Endodermal cell (in vitro differentiated cells): ENCODE results near the gene LMO1. TPM values are rescaled to one million over a fixed set of nuclear protein-coding genes. Genes with fewer than 3 reads are reported as not detected.

ENCODE experiments used
- DNase-seq: peaks from one replicate; pipeline ENCODE4 v3.0.0-alpha.2; 2017
- H3K27ac ChIP-seq: 2 replicates; pipeline ENCODE4 v1.5.1; 2013; ENCODE audit warnings: mild to moderate bottlenecking, low read depth, low read length, moderate library complexity
- H3K27me3 ChIP-seq: 2 replicates; pipeline ENCODE4 v1.6.1; 2013; ENCODE audit warnings: mild to moderate bottlenecking, low read length, moderate library complexity; ENCODE audit not compliant: insufficient read depth, control insufficient read depth, poor library complexity, severe bottlenecking
- H3K36me3 ChIP-seq: 2 replicates; pipeline ENCODE4 v1.7.0; 2013; ENCODE audit warnings: mild to moderate bottlenecking, low read length, moderate library complexity; ENCODE audit not compliant: control insufficient read depth, insufficient read depth
- H3K4me1 ChIP-seq: one replicate; pipeline ENCODE4 v1.7.0; 2013; ENCODE audit warnings: low read length; ENCODE audit not compliant: control insufficient read depth, insufficient read depth
- H3K4me3 ChIP-seq: 2 replicates; pipeline ENCODE4 v1.5.1; 2013; ENCODE audit warnings: mild to moderate bottlenecking, low read length, moderate library complexity
- H3K9ac ChIP-seq: 2 replicates; pipeline ENCODE4 v1.6.1; 2013; ENCODE audit warnings: mild to moderate bottlenecking, low read length, moderate library complexity; ENCODE audit not compliant: poor library complexity, severe bottlenecking; ENCODE audit errors: extremely low read depth
- H3K9me3 ChIP-seq: 2 replicates; pipeline ENCODE4 v1.6.1; 2013; ENCODE audit warnings: mild to moderate bottlenecking, low read length, moderate library complexity; ENCODE audit not compliant: control insufficient read depth
- H3K27ac Mint-ChIP-seq: 2 replicates; pipeline ENCODE4 v1.8.0; 2020; ENCODE audit warnings: mixed read lengths
- H3K27me3 Mint-ChIP-seq: 2 replicates; pipeline ENCODE4 v1.8.0; 2021; ENCODE audit warnings: mild to moderate bottlenecking, mixed read lengths; ENCODE audit not compliant: insufficient read depth
- H3K36me3 Mint-ChIP-seq: 2 replicates; pipeline ENCODE4 v1.8.0; 2020; ENCODE audit warnings: low read depth, mixed read lengths
- H3K4me1 Mint-ChIP-seq: 2 replicates; pipeline ENCODE4 v1.8.0; 2020; ENCODE audit warnings: mixed read lengths
- H3K4me3 Mint-ChIP-seq: 2 replicates; pipeline ENCODE4 v1.8.0; 2020; ENCODE audit warnings: mild to moderate bottlenecking, moderate library complexity, mixed read lengths
- H3K9me3 Mint-ChIP-seq: 2 replicates; pipeline ENCODE4 v1.8.0; 2020; ENCODE audit warnings: mild to moderate bottlenecking, mixed read lengths
- WGBS, 2 experiments: methylation state at CpG; one replicate each; pipeline versions ENCODE4 v1.1.5 to v1.1.7; 2013; ENCODE audit warnings: missing lambda C conversion rate in 2 of 2, mixed read lengths in 1 of 2; ENCODE audit not compliant: insufficient coverage in 1 of 2, insufficient read length in 1 of 2; 5-methylcytosine and 5-hydroxymethylcytosine counted together
- total RNA-seq, 2 donors: library from RNA; stranded (reverse); fragmentation: NEBNext Ultra II Directional in 1 of 2; extraction: Animal tissue kit (Norgen Biotek cat#: 25700) in 1 of 2; gene quantifications; 2 replicates in 1 of 2; 3 replicates in 1 of 2; pipeline ENCODE4 v1.2.1, GENCODE V29; 2021
- TF ChIP-seq, protein P1 (sequence below): fragments of 200-600 bp; sonication (generic); conservative IDR thresholded peaks from 2 replicates; pipeline ENCODE4 v1.5.0; 2021; ENCODE audit warnings: antibody characterized with exemption, mild to moderate bottlenecking

Gene LMO1
- total RNA-seq, 2 donors from 2014 or later, result 0.46 TPM; not detected in 1

DNA sequence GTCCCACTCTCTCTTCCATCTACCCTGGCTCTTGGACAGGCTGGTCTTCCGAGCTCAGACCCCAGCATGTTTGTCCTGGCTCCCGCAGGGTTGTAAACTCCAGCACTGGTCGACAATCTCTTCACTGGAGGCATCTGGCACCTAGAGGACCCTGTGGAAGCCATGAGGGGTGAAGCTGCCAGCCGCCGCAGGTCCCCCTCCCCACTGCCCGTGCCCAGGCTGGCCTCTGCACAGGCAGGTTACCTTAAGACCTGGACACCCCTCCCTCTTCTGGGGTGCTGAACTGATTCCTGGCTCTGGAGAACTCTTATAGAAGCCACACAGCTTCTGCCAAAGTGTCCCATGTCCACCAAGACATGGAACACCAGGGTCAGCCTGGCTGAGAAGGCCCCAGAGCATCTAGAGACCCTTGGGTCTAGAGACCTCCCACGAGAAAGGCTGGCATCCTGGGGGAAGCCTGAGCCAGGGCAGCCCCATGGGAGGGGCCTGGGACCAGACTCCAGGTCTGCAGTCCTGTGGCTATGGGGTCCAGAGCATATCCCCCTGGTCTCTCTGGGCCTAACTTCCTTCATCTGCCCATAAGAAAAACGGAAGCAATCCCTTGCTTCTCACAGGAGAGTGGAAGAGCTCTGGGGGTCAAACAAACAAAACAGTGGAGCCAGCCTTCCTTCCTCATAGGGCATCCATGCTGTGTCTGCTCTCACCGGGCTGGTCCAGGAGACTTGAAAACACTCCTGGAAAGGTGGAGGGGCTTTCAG lies 30.6 kb downstream of the LMO1 start:
- no peaks in the 10 kb centered on the region for H3K9me3 ChIP-seq
- H3K36me3 ChIP-seq, result no peaks in the 10 kb centered on the region
- no peaks in the 10 kb centered on the region for H3K4me1 ChIP-seq
- H3K27ac ChIP-seq, result no peak overlapping the region
- no peak overlapping the region for H3K4me3 Mint-ChIP-seq
- H3K9ac ChIP-seq, result no peak overlapping the region
- H3K9me3 Mint-ChIP-seq, result no peaks in the 10 kb centered on the region
- no peak overlapping the region for H3K27ac Mint-ChIP-seq
- WGBS, 2 experiments, result 78 to 83% methylated on average over 7 to 9 of the region's 9 CpGs
- H3K27me3 ChIP-seq, result peaks cover 9% of the 10 kb centered on the region
- no peaks in the 10 kb centered on the region for H3K36me3 Mint-ChIP-seq
- DNase-seq, result no peak
- TF ChIP-seq, protein P1, sequence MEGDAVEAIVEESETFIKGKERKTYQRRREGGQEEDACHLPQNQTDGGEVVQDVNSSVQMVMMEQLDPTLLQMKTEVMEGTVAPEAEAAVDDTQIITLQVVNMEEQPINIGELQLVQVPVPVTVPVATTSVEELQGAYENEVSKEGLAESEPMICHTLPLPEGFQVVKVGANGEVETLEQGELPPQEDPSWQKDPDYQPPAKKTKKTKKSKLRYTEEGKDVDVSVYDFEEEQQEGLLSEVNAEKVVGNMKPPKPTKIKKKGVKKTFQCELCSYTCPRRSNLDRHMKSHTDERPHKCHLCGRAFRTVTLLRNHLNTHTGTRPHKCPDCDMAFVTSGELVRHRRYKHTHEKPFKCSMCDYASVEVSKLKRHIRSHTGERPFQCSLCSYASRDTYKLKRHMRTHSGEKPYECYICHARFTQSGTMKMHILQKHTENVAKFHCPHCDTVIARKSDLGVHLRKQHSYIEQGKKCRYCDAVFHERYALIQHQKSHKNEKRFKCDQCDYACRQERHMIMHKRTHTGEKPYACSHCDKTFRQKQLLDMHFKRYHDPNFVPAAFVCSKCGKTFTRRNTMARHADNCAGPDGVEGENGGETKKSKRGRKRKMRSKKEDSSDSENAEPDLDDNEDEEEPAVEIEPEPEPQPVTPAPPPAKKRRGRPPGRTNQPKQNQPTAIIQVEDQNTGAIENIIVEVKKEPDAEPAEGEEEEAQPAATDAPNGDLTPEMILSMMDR, result no peak
- peaks cover 10% of the 10 kb centered on the region for H3K27me3 Mint-ChIP-seq
- H3K4me1 Mint-ChIP-seq, result no peaks in the 10 kb centered on the region
- H3K4me3 ChIP-seq, result no peak overlapping the region

DNA sequence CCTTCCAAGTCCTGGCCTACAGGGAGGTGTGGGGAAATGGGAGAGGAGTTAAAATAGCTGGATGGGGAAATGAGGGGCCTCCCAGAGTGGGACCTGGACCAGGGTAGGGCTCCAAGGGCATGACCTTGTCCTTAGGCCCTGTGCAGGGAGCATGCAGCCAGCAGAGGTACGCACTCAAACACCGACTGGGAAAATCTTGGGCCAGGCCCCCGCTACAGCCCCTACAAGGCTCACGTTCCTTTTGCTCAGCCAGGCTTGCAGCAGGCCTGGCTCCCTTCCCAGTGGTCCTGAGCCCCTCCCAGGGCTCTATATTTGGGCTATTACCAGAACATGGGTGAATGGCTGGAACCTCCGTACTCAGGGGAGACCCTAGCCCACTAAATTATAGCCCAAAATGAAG lies 31.3 kb downstream of the LMO1 start:
- no peak overlapping the region for H3K27ac Mint-ChIP-seq
- H3K4me1 Mint-ChIP-seq, result no peaks in the 10 kb centered on the region

DNA sequence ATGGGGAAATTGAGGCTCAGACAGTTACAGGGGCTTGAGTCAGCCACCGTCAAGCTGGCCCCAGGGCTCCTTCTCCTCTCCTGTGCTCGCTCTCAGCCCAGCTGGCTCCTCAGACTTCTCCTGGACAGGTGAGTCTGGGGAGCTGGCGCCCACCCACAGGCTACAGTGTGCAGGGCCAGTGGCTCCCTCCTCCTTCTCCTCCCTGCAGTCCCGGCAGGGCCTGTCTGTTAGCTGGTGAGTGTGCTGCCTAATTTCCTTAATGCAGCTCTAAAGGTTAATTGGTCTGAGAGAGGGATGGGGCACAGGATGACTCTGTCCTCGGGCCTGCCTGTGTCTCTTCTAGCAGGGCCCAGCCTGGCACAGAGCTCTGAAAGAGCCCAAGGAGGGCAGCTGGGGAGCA lies 31.7 kb downstream of the LMO1 start:
- WGBS, 2 experiments, result 81 to 100% methylated on average over 1 to 5 of the region's 5 CpGs
- Mint-ChIP-seq H3K36me3 (no peaks in the 10 kb centered on the region), H3K27me3 (peaks cover 10% of the 10 kb centered on the region), H3K9me3 (no peaks in the 10 kb centered on the region), H3K4me1 (no peaks in the 10 kb centered on the region), H3K27ac (no peak overlapping the region), H3K4me3 (no peak overlapping the region)
- H3K9ac ChIP-seq, result no peak overlapping the region
- H3K4me1 ChIP-seq, result no peaks in the 10 kb centered on the region
- TF ChIP-seq, protein P1, result no peak
- H3K36me3 ChIP-seq, result no peaks in the 10 kb centered on the region
- no peak overlapping the region for H3K27ac ChIP-seq
- DNase-seq, result no peak
- H3K9me3 ChIP-seq, result no peaks in the 10 kb centered on the region
- no peak overlapping the region for H3K4me3 ChIP-seq
- peaks cover 9% of the 10 kb centered on the region for H3K27me3 ChIP-seq

More for the DNA sequence above, 31.3 kb downstream of the LMO1 start:
- Mint-ChIP-seq H3K4me3 (no peak overlapping the region), H3K9me3 (no peaks in the 10 kb centered on the region), H3K27me3 (peaks cover 10% of the 10 kb centered on the region), H3K36me3 (no peaks in the 10 kb centered on the region)
- H3K4me3 ChIP-seq, result no peak overlapping the region
- H3K4me1 ChIP-seq, result no peaks in the 10 kb centered on the region
- WGBS, 2 experiments, result 90 to 92% methylated on average over 2 to 5 of the region's 5 CpGs
- no peak for DNase-seq
- no peak overlapping the region for H3K9ac ChIP-seq
- H3K27ac ChIP-seq, result no peak overlapping the region
- H3K36me3 ChIP-seq, result no peaks in the 10 kb centered on the region
- H3K9me3 ChIP-seq, result no peaks in the 10 kb centered on the region
- peaks cover 9% of the 10 kb centered on the region for H3K27me3 ChIP-seq
- TF ChIP-seq, protein P1, result no peak
